Measurements from ENCODE around the gene MAFG.

MAFG gene

GRCh38 chr17:81909966-81910839 is 17.3 kb downstream of the MAFG start:
- DNase-seq (ENCODE audit: low read depth), result no peak

GRCh38 chr17:81909231-81909630 is 18.3 kb downstream of the MAFG start:
- DNase-seq (ENCODE audit: low read depth), result no peak

GRCh38 chr17:81908793-81909192 is 18.7 kb downstream of the MAFG start:
- no peak for DNase-seq (ENCODE audit: low read depth)

DNA sequence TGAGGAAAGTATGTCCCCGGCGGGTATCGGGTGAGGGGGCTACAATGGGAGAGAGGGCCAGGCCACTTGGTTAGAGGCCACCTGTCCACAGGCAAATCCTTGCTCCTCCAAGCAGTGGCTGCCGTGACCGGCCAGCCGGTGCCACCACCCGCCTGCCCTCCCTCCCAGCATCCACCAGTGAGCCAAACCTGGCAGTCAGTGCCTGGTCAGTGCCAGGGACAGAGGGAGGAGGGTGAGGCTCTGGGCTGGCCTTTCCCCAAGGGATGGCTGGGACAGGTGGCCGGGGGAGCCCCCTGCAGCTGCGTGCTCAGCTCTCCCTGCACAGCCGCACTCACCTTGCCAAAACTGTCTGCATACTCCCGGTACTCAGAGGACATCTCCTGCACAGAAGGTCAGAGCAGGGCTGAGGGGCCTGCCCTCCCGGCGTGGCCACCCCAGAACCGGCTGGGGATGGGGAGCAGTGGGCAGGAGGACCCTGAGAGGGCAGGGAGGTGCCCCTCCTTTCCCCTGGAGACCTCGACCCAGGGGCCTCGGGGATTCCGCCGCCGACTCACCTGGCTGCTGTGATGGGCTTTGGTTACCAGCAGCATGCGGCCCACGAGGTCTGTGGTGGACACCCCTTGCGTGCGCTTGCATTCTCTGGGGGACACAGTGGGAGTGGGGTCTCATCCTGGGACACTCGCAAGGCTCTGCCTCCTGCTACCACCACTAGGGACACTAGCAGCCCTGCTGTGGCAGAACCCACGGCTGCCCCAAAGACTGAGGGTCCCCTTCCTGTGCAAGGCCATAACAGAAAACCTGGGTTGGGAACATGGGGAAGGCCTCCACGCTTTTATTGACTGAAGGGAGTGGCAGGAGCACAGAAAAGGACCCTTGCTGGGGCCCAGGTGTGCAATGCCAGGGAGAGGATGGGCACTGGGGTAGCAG is 20.1 kb downstream of the MAFG start:
- no peak for DNase-seq (ENCODE audit: low read depth)

GRCh38 chr17:81906476-81907218 is 20.9 kb downstream of the MAFG start:
- DNase-seq (ENCODE audit: low read depth), result no peak

DNA sequence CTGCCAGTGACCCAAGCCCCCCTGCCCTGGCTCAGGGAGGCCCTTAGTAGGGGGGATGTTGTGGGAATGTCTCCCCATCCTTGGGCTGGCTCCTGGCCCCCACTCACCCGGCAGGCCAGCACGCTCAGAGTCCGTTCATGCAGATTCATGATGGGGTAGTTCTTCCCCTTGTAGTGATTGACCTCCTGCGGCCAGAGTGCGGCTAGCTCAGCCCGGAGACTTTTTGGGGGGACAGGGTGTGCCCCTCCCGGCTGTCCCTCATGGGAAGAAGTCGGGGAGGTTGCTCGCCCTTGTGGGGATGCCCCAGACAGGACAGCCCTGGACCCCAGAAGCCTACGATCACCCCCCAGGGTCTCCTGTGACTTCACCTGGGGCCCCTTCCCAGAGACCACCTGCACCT is 21.5 kb downstream of the MAFG start:
- no peak for DNase-seq (ENCODE audit: low read depth)

GRCh38 chr17:81905424-81905875 is 22.1 kb downstream of the MAFG start:
- DNase-seq (ENCODE audit: low read depth), result no peak

- DNase-seq (ENCODE audit: low read depth), result no peak
These were observed 22.7 kb downstream of the MAFG start for GRCh38 chr17:81904600-81905423.

- no peak for DNase-seq (ENCODE audit: low read depth)
These were observed 23.5 kb downstream of the MAFG start for GRCh38 chr17:81903896-81904599.

GRCh38 chr17:81903415-81903831 is 24.1 kb downstream of the MAFG start:
- DNase-seq (ENCODE audit: low read depth), result no peak

DNA sequence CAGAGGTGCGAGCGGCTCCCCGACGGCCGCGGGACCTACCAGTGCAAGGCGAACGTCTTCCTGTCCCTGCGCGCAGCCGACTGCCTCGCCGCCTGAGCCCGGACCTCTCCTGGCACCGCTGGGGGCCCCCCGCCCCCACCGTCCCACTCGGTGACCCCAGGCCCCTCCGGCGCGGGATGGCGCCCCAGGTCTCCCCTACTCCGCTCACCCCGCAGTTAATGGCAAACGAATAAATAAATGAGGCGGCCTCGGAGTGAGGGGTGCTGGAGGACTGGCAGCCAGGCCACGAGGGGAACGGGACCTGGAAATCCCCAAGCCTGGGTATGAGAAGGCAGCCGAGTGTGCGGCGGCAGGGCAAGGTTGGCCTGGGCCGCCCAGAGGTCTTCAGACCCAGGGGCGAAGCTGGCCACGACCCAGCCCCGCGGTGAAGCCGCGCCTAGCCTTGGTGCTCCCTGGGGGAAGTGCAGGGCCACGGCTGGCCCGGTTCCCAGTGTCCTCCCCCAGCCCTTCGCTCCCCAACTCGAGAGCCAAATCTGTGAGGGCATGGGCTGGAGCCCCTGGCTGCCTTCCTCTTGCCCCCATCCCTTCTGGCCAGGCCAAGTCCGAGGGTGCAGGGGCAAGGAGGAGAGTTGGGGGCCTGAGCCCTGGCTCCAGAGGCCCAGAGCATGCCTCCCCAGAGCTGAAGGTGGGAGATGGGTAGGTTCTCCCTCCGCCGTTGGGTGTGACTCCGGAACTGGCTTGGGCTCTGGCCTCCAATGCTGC is 24.7 kb downstream of the MAFG start:
- DNase-seq (ENCODE audit: low read depth), result no peak

DNA sequence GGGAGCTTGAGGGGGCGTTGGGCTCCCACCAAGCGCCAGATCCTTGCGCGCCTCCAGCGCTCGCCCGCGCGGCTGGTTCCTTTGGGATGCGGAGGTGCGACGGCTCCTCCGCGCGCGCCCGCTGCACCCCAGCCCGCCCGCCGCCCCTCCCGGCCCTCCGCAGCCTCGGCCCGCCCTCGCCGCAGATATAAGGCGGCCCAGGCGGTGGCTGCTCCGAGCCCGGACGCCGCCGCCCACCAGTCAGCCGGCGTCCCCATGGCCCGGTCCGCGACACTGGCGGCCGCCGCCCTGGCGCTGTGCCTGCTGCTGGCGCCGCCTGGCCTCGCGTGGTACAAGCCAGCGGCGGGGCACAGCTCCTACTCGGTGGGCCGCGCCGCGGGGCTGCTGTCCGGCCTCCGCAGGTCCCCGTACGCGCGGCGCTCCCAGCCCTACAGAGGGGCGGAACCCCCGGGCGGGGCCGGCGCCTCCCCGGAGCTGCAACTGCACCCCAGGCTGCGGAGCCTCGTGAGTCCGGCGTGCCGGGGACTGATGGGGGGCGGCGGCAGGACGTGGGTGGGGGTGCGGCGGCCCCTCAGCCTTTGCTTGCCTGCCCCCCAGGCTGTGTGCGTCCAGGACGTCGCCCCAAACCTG is 25.4 kb downstream of the MAFG start, which contains the start of gene NPB:
Gene NPB (plus strand): TSS at position 216 of the 630 bp plus-strand sequence. CDS start 40 bp downstream, at position 256.
- DNase-seq (ENCODE audit: low read depth), result no peak

DNA sequence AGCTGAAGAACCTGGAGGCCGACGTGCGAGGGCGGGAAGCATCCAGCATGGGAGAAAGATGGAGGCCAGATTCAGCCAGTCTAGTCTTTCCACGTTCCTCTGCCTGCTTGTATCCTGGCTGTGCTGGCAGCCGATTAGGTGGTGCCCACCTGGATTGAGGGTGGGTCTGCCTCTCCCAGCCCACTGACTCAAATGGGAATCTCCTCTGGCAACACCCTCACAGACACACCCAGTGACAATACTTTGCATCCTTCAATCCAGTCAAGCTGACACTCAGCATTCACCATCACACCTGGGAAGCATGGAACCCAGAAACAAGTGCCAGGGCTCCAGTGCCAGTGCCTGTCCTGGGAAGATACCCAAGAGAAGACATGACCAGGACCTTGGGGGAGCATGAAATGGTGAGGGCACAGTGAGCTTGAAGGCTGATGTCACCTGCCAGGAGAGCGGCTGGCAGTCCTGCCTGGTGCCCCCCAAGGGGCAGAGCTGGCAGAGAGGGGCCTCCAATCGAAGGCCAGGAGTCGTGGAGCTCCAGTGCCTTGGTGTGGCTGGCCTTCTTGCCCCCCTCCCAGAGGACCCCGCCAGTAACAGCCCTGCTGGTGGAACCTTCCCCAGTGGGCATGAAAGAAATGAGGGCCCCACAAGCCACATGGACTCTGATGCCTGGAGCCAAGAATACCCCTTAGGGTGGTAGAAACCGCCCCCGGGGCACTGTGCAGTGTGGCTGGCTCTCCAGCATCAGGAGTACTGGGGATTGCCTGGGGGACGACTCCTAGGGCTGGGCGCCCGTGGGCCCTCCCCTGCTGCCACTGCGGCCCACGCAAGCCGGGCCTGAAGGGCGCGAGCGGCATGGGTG is 26.1 kb downstream of the MAFG start:
- no peak for DNase-seq (ENCODE audit: low read depth)

DNA sequence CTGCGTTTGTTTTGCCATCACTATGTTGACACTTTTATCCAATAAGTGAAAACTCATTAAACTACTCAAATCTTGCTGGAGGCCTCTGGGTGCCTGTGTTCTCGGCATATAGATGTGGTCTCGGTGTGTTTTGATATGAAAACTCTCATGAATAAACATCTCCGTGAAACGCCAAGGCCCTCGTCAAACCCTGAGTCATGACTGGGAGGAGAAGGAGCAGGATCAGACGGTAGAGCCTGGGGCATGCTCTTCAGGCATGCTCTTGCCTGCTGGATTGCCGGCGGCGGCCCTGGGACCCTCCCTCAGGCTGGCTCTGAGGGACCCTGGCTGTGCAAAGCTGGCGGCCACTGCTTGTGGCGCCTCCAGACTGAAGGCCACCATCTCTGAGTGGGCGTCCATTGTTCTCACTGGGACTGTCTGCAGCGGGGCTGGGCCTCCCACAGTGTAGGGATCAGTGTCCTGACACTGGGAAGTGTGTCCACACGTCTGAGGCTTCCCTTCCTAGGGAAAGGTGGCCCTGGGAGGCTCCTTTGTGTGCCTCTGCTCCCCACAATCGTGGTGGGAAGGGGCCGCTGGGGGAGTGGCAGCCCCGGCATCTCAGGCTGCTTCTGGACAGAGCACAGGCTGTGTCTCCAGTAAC is 27.2 kb downstream of the MAFG start:
- no peak for DNase-seq (ENCODE audit: low read depth)

DNA sequence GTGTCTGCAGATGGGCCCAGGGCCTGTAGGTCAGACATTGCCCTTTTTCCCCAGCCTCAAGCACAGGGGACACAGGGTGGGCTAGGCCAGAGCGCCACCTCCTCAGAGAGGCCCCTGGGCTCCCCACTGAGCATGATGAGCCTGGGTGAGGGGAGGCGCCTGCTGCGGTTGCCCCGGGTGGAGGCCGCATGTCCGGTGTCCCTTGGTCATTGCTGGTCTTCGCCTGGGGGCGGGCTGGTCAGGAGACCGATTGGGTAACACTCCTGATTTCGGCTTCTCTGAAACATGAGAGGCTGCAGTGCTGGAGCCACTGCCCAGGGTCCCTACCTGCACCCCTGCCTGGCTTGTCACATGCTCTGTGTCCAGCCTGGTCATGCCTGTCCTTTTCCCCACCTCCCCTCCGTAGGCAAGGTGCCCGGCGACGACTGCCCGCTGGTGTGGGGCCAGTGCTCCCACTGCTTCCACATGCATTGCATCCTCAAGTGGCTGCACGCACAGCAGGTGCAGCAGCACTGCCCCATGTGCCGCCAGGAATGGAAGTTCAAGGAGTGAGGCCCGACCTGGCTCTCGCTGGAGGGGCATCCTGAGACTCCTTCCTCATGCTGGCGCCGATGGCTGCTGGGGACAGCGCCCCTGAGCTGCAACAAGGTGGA is 27.9 kb downstream of the MAFG start:
- DNase-seq (ENCODE audit: low read depth), result no peak

GRCh38 chr17:81898885-81899284 is 28.6 kb downstream of the MAFG start:
- no peak for DNase-seq (ENCODE audit: low read depth)

Data from stimulated activated CD4-positive, alpha-beta T cell treated with anti-CD3 and anti-CD28 coated beads, Interleukin-2, amount 100 ng/mL, for 4 hours (primary cell).